ENCODE results near the gene GRM4.
"Not testable (repeated sequence)": the region's sequence is repeated elsewhere in the genome, so short reads cannot be mapped to it uniquely, and the experiment has no call there.

Gene GRM4

GRCh38 chr6:34047913-34048867 lies 97.7 kb downstream of the GRM4 start:
- DNase-seq: peak in 1 of 58 donors; percentile 20

- DNase-seq: no peak
Observed at GRCh38 chr6:34046617-34047016, 99.3 kb downstream of the GRM4 start.

GRCh38 chr6:34045771-34046170 lies 100.1 kb downstream of the GRM4 start:
- DNase-seq: no peak

- peak in 1 of 58 donors; percentile 40 for DNase-seq
Observed at GRCh38 chr6:34044945-34045595, 100.8 kb downstream of the GRM4 start.

GRCh38 chr6:34043359-34043758 lies 102.5 kb downstream of the GRM4 start:
- no peak for DNase-seq

- DNase-seq: not testable (repeated sequence)
Observed at GRCh38 chr6:34041998-34042397, 103.9 kb downstream of the GRM4 start.

GRCh38 chr6:34041385-34041784 lies 104.5 kb downstream of the GRM4 start:
- DNase-seq: no peak

GRCh38 chr6:34039943-34040342 lies 105.9 kb downstream of the GRM4 start:
- DNase-seq: no peak

GRCh38 chr6:34037151-34037550 lies 108.7 kb downstream of the GRM4 start:
- no peak for DNase-seq

GRCh38 chr6:34036357-34037069 lies 109.4 kb downstream of the GRM4 start:
- DNase-seq: no peak

- DNase-seq: no peak
Observed at GRCh38 chr6:34035704-34036356, 110.1 kb downstream of the GRM4 start.

GRCh38 chr6:34035161-34035560 lies 110.7 kb downstream of the GRM4 start:
- DNase-seq: no peak

GRCh38 chr6:34032856-34033255 lies 113.0 kb downstream of the GRM4 start:
- no peak for DNase-seq

GRCh38 chr6:34031625-34032383 lies 114.1 kb downstream of the GRM4 start:
- no peak for DNase-seq

- DNase-seq: no peak
Observed at GRCh38 chr6:34030831-34031624, 114.9 kb downstream of the GRM4 start.

GRCh38 chr6:34029489-34030280 lies 116.2 kb downstream of the GRM4 start:
- DNase-seq: no peak

GRCh38 chr6:34028691-34029360 lies 117.1 kb downstream of the GRM4 start:
- no peak for DNase-seq

GRCh38 chr6:34027939-34028441 lies 117.9 kb downstream of the GRM4 start:
- no peak for DNase-seq

All from anterior cingulate cortex (tissue), 58 donors.